HepG2 (cell line): ENCODE measurements around the gene PCSK6. TPM values are rescaled to one million over a fixed set of nuclear protein-coding genes. Genes with fewer than 3 reads are reported as not detected.

Experiments used
- IRX3 ChIP-seq: sonication (generic); formaldehyde crosslinking; IDR thresholded peaks from 2 replicates; pipeline ENCODE4 v1.8.1; 2023; ENCODE audit warnings: mild to moderate bottlenecking, low read depth, missing genetic modification reagents, borderline replicate concordance
- JUND ChIP-seq: sonication (generic); formaldehyde crosslinking; IDR thresholded peaks from 2 replicates; pipeline ENCODE4 v1.8.0; 2022; ENCODE audit warnings: mild to moderate bottlenecking, missing genetic modification reagents
- KDM5B ChIP-seq: sonication (generic); formaldehyde crosslinking; IDR thresholded peaks from 2 replicates; pipeline ENCODE4 v1.4.0; 2020; ENCODE audit warnings: missing genetic modification reagents, mild to moderate bottlenecking, borderline replicate concordance
- NFYC ChIP-seq: IDR thresholded peaks from 2 replicates; pipeline ENCODE4 v1.6.1; 2016; ENCODE audit warnings: missing genetic modification reagents, missing compliant biosample characterization
- NKX3-1 ChIP-seq: sonication (generic); formaldehyde crosslinking; IDR thresholded peaks from 2 replicates; pipeline ENCODE4 v1.5.0; 2020; ENCODE audit warnings: missing genetic modification reagents
- PAF1 ChIP-seq: IDR thresholded peaks from 2 replicates; pipeline ENCODE4 v1.6.1; 2016; ENCODE audit warnings: missing genetic modification reagents, missing compliant biosample characterization
- PITX1 ChIP-seq: sonication (generic); formaldehyde crosslinking; IDR thresholded peaks from 2 replicates; pipeline ENCODE4 v1.5.1; 2020; ENCODE audit warnings: mild to moderate bottlenecking, missing genetic modification reagents
- RARA ChIP-seq: IDR thresholded peaks from 2 replicates; pipeline ENCODE4 v1.6.1; 2016; ENCODE audit warnings: missing genetic modification reagents, missing compliant biosample characterization
- RBAK ChIP-seq: sonication (generic); formaldehyde crosslinking; IDR thresholded peaks from 2 replicates; pipeline ENCODE4 v1.5.1; 2020; ENCODE audit warnings: mild to moderate bottlenecking, missing genetic modification reagents
- REL ChIP-seq: sonication (generic); formaldehyde crosslinking; conservative IDR thresholded peaks from 2 replicates; pipeline ENCODE4 v1.8.0; 2022; ENCODE audit warnings: mild to moderate bottlenecking, missing genetic modification reagents, moderate library complexity
- RFX3 ChIP-seq: IDR thresholded peaks from 2 replicates; pipeline ENCODE4 v1.6.1; 2016; ENCODE audit warnings: missing biosample characterization, missing genetic modification reagents
- TAF15 ChIP-seq: fragments of 200-400 bp; formaldehyde crosslinking; IDR thresholded peaks from one replicate; pipeline ENCODE4 v1.6.1; 2018; ENCODE audit warnings: mild to moderate bottlenecking, low read depth, low read length; ENCODE audit not compliant: poor library complexity, severe bottlenecking
- ZBTB33 ChIP-seq: sonication (generic); formaldehyde crosslinking; IDR thresholded peaks from 2 replicates; pipeline ENCODE4 v1.4.0; 2020; ENCODE audit warnings: missing genetic modification reagents
- ZBTB46 ChIP-seq: sonication (generic); formaldehyde crosslinking; IDR thresholded peaks from 2 replicates; pipeline ENCODE4 v1.4.0; 2020; ENCODE audit warnings: mild to moderate bottlenecking, missing genetic modification reagents, borderline replicate concordance
- ZNF18 ChIP-seq: sonication (generic); formaldehyde crosslinking; IDR thresholded peaks from 2 replicates; pipeline ENCODE4 v1.8.0; 2022; ENCODE audit warnings: mild to moderate bottlenecking, missing genetic modification reagents; ENCODE audit not compliant: insufficient replicate concordance
- ZNF275 ChIP-seq: sonication (generic); formaldehyde crosslinking; IDR thresholded peaks from 2 replicates; pipeline ENCODE4 v1.8.0; 2022; ENCODE audit warnings: missing genetic modification reagents, mild to moderate bottlenecking, inconsistent platforms, borderline replicate concordance
- ZNF337 ChIP-seq: sonication (generic); formaldehyde crosslinking; IDR thresholded peaks from 2 replicates; pipeline ENCODE4 v1.5.1; 2020; ENCODE audit warnings: missing genetic modification reagents, low read depth, mild to moderate bottlenecking, borderline replicate concordance
- ZNF512 ChIP-seq: sonication (generic); formaldehyde crosslinking; IDR thresholded peaks from 2 replicates; pipeline ENCODE4 v1.4.0; 2020; ENCODE audit warnings: mild to moderate bottlenecking, missing genetic modification reagents
- ZNF549 ChIP-seq: sonication (generic); formaldehyde crosslinking; IDR thresholded peaks from 2 replicates; pipeline ENCODE4 v1.5.0; 2020; ENCODE audit warnings: missing genetic modification reagents
- ZNF577 ChIP-seq: sonication (generic); formaldehyde crosslinking; IDR thresholded peaks from 2 replicates; pipeline ENCODE4 v1.4.0; 2020; ENCODE audit warnings: mild to moderate bottlenecking, low read depth, missing genetic modification reagents, borderline replicate concordance
- ZNF768 ChIP-seq: sonication (generic); formaldehyde crosslinking; IDR thresholded peaks from 2 replicates; pipeline ENCODE4 v1.4.0; 2020; ENCODE audit warnings: missing genetic modification reagents
- ZNF776 ChIP-seq: sonication (generic); formaldehyde crosslinking; IDR thresholded peaks from 2 replicates; pipeline ENCODE4 v1.4.0; 2020; ENCODE audit warnings: mild to moderate bottlenecking, missing genetic modification reagents
- polyA plus RNA-seq, 8 experiments: library from polyadenylated mRNA; depleted of rRNA in 3 of 8; stranded (reverse) in 7 of 8; unstranded in 1 of 8; fragments of >200 nt; fragmentation: Illumina TruSeq in 4 of 8; extraction: Trizol in 4 of 8; gene quantifications; 2 replicates each; pipeline versions ENCODE4 v1.2.1 to v1.2.3, GENCODE V29; 2011 to 2016; ENCODE audit warnings: low read depth in 4 of 8, missing spikeins in 1 of 8, mixed read lengths in 1 of 8; ENCODE audit not compliant: insufficient read depth in 1 of 8
- total RNA-seq, 5 experiments: library from RNA; depleted of rRNA; stranded (reverse); fragments of >200 nt; fragmentation: Illumina TruSeq; extraction: Trizol; gene quantifications; 2 replicates each; pipeline ENCODE4 v1.2.3, GENCODE V29; 2016; ENCODE audit warnings: low read depth in 1 of 5

Gene PCSK6
- total and polyA plus RNA-seq, 2 of the 13 experiments (the other 11 are each of a cell fraction or from before 2014, with no cell fraction given): 56.5 to 155 TPM

- TF ChIP-seq ZBTB33 (no peak), ZNF275 (CRISPR knock-in tag) (no peak), ZBTB46 (no peak), ZNF337 (CRISPR knock-in tag) (no peak), JUND (CRISPR knock-in tag) (no peak), TAF15 (no peak), RFX3 (no peak), KDM5B (CRISPR knock-in tag) (peak; percentile 73; the same call in 1 of the 2 replicates), RARA (CRISPR knock-in tag) (0 out of 2 replicates have a peak, but pooled peaks have one; percentile 2), ZNF776 (no peak; the same call in 1 of the 2 replicates), PITX1 (no peak), PAF1 (CRISPR knock-in tag) (no peak), ZNF577 (CRISPR knock-in tag) (no peak), REL (no peak), ZNF768 (CRISPR knock-in tag) (peak; percentile 73), ZNF18 (CRISPR knock-in tag) (no peak), NFYC (peak; percentile 80), ZNF512 (no peak), RBAK (no peak), ZNF549 (no peak), IRX3 (CRISPR knock-in tag) (no peak), NKX3-1 (CRISPR knock-in tag) (no peak)
Measured at GRCh38 chr15:101277038-101277822, 212.3 kb downstream of the PCSK6 start, which contains the start of gene SELENOS (continued).
